K562 (cell line): ENCODE data around the gene SLC35F2. TPM values are rescaled to one million over a fixed set of nuclear protein-coding genes. Genes with fewer than 3 reads are reported as not detected.
"Not testable (repeated sequence)": the region's sequence is repeated elsewhere in the genome, so short reads cannot be mapped to it uniquely, and the experiment has no call there.

Experiments
- ATAC-seq: fragments of 200-7000 bp; cut with Tn5 transposase; 3 replicates; pipeline ENCODE4 v1.9.1; 2020; ENCODE audit warnings: moderate library complexity
- BruUV-seq: library from RNA; stranded (reverse); fragments of 400-500 nt; replicated peaks from 2 replicates; lab custom pipeline; 2021; lab: Mats Ljungman, UMichigan
- CTCF ChIA-PET: fragments of 300-600 bp; formaldehyde crosslinking; extraction: SDS; loops from one replicate; lab custom pipeline; 2021; ENCODE audit warnings: low intra/inter-chr PET ratio; lab: Yijun Ruan, JAX
- POLR2A ChIA-PET: fragments of 300-600, 350-650 bp; sonication (Branson Sonifier 250); formaldehyde crosslinking; extraction: SDS; loops from one replicate; lab custom pipeline; 2021; ENCODE audit warnings: antibody characterized with exemption, inconsistent platforms; lab: Yijun Ruan, JAX
- DNase-seq, 4 experiments: peaks; one replicate each; pipeline versions ENCODE4 v3.0.0 to v3.0.0-alpha.2; 2011 to 2018; ENCODE audit warnings: low spot score in 3 of 4, mixed read lengths in 3 of 4; ENCODE audit errors: extremely low read depth in 1 of 4
- FAIRE-seq: peaks from 2 replicates; lab custom pipeline; 2011; peaks lifted over from hg19 to GRCh38; lab: Jason Lieb, UNC
- H2AFZ ChIP-seq: 2 replicates; pipeline ENCODE4 v1.6.0; 2011; ENCODE audit warnings: low read depth, low read length, control low read depth, inconsistent platforms
- H3K27ac ChIP-seq: fragments of 200-600 bp; 3 replicates; pipeline ENCODE4 v1.8.0; 2011; ENCODE audit warnings: low read depth, mild to moderate bottlenecking, control low read depth, inconsistent platforms, low read length, moderate library complexity, mixed read lengths; ENCODE audit errors: extremely low read depth
- H3K27me3 ChIP-seq, 2 experiments: fragments of 300-600 bp in 1 of 2; 2 replicates in 1 of 2; 3 replicates in 1 of 2; pipeline versions ENCODE4 v1.6.0 to v1.8.0; 2011; ENCODE audit warnings: inconsistent platforms in 2 of 2, low read length in 2 of 2, mild to moderate bottlenecking in 1 of 2, mixed read lengths in 1 of 2, moderate library complexity in 1 of 2; ENCODE audit not compliant: control insufficient read depth in 2 of 2, insufficient read depth in 2 of 2
- H3K36me3 ChIP-seq: fragments of 300-600 bp; 3 replicates; pipeline ENCODE4 v1.8.0; 2011; ENCODE audit warnings: mild to moderate bottlenecking, low read length, inconsistent platforms; ENCODE audit not compliant: control insufficient read depth, insufficient read depth
- H3K4me1 ChIP-seq, 2 experiments: fragments of 200-600 bp in 1 of 2; replicated peaks in 1 of 2; 2 replicates in 1 of 2; 3 replicates in 1 of 2; pipeline versions ENCODE4 v1.5.1 to v1.8.0; 2011; ENCODE audit warnings: inconsistent platforms in 2 of 2, low read length in 2 of 2, mild to moderate bottlenecking in 1 of 2, mixed read lengths in 1 of 2, moderate library complexity in 1 of 2; ENCODE audit not compliant: control insufficient read depth in 2 of 2, insufficient read depth in 2 of 2
- H3K4me2 ChIP-seq: 2 replicates; pipeline ENCODE4 v1.6.1; 2011; ENCODE audit warnings: low read length, control low read depth, inconsistent platforms, mixed read lengths; ENCODE audit not compliant: insufficient read depth
- H3K4me3 ChIP-seq: fragments of 200-600 bp; sonication (generic), shearing (Covaris generic); 2 replicates; pipeline ENCODE4 v1.5.1; 2016; ENCODE audit warnings: control low read depth, inconsistent platforms
- H3K79me2 ChIP-seq: fragments of 200-600 bp; 3 replicates; pipeline ENCODE4 v1.8.0; 2011; ENCODE audit warnings: low read length, inconsistent platforms; ENCODE audit not compliant: control insufficient read depth, insufficient read depth
- H3K9ac ChIP-seq, 2 experiments: 2 replicates each; pipeline versions ENCODE4 v1.6.0 to v1.6.1; 2011; ENCODE audit warnings: low read depth in 2 of 2, low read length in 2 of 2, control low read depth in 1 of 2, inconsistent platforms in 1 of 2, mild to moderate bottlenecking in 1 of 2, mixed read lengths in 1 of 2; ENCODE audit not compliant: insufficient read depth in 1 of 2
- H3K9me1 ChIP-seq: one replicate; pipeline ENCODE4 v1.6.0; 2011; ENCODE audit warnings: inconsistent platforms, mild to moderate bottlenecking, low read length, moderate library complexity; ENCODE audit not compliant: control insufficient read depth, insufficient read depth
- H3K9me3 ChIP-seq: replicated peaks from 2 replicates; pipeline ENCODE4 v1.5.1; 2011; ENCODE audit warnings: low read depth, low read length, inconsistent platforms; ENCODE audit not compliant: control insufficient read depth, insufficient read depth
- H4K20me1 ChIP-seq: replicated peaks from 2 replicates; pipeline ENCODE4 v1.6.1; 2011; ENCODE audit warnings: low read length, inconsistent platforms, mixed read lengths; ENCODE audit not compliant: control insufficient read depth, insufficient read depth
- CREBBP ChIP-seq: IDR thresholded peaks from one replicate; pipeline ENCODE4 v1.6.1; 2012; ENCODE audit warnings: low read depth, mild to moderate bottlenecking, control low read depth, inconsistent platforms, low read length
- LEF1 ChIP-seq: fragments of 450-650 bp; IDR thresholded peaks from 2 replicates; pipeline ENCODE4 v1.6.1; 2016; ENCODE audit warnings: mild to moderate bottlenecking
- MLX ChIP-seq, 2 experiments: fragments of 450-650 bp in 1 of 2; sonication (generic) in 1 of 2; formaldehyde crosslinking; conservative IDR thresholded peaks; 2 replicates each; pipeline versions ENCODE4 v1.4.0 to v1.8.1; 2020 to 2022; ENCODE audit warnings: mild to moderate bottlenecking in 1 of 2, missing genetic modification reagents in 1 of 2
- SLC30A9 ChIP-seq: fragments of 250-450 bp; sonication (Bioruptor Pico); IDR thresholded peaks from 2 replicates; pipeline ENCODE4 v1.8.0; 2022; ENCODE audit warnings: mild to moderate bottlenecking, moderate library complexity
- SOX6 ChIP-seq: fragments of 450-650 bp; IDR thresholded peaks from 2 replicates; pipeline ENCODE4 v1.6.1; 2014; ENCODE audit warnings: mild to moderate bottlenecking
- TAF7 ChIP-seq: fragments of 450-650 bp; IDR thresholded peaks from 2 replicates; pipeline ENCODE4 v1.6.1; 2016; ENCODE audit warnings: missing genetic modification characterization, missing compliant biosample characterization
- WGBS: fragments of 100-300 bp; shearing (Covaris generic); methylation state at CpG from one replicate; pipeline ENCODE4 v1.1.6; 2016; ENCODE audit warnings: low coverage, mixed read lengths; ENCODE audit not compliant: insufficient coverage; ENCODE audit errors: missing lambda C conversion rate; 5-methylcytosine and 5-hydroxymethylcytosine counted together
- in situ Hi-C: fragments of 300-500 bp; cut with MboI; formaldehyde crosslinking; loops from 4 replicates; pipeline ENCODE4 v1.15.0; 2018; ENCODE audit warnings: inconsistent platforms, mixed read lengths
- intact Hi-C: fragments of 100-400 bp; cut with micrococcal nuclease; formaldehyde crosslinking; loops from 2 replicates; pipeline ENCODE4 v1.14.2; 2022
- polyA plus RNA-seq, 8 experiments: library from polyadenylated mRNA; depleted of rRNA in 4 of 8; stranded (reverse) in 5 of 8; unstranded in 3 of 8; fragments of >200 nt; fragmentation: Nextera tagmentation in 2 of 8; fragmentation: Illumina TruSeq in 1 of 8; extraction: Ambion mirVana in 2 of 8; extraction: Trizol in 1 of 8; gene quantifications; 2 replicates each; pipeline versions ENCODE4 v1.2.1 to v1.2.3, GENCODE V29; 2011 to 2014; ENCODE audit warnings: inconsistent platforms in 1 of 8, missing spikeins in 1 of 8
- total RNA-seq, 7 experiments: library from RNA; depleted of rRNA in 6 of 7; stranded (reverse); fragments of >200 nt in 6 of 7; fragmentation: Illumina TruSeq in 2 of 7; extraction: Trizol in 2 of 7; gene quantifications; 2 replicates each; pipeline versions ENCODE4 v1.2.1 to v1.2.3, GENCODE V29; 2011 to 2021; ENCODE audit warnings: low replicate concordance in 1 of 7

SLC35F2 gene
- total and polyA plus RNA-seq, 9 of the 15 experiments (the other 6 are each of a cell fraction or from before 2014, with no cell fraction given) = 28.6 to 63.9 (median 53.4) TPM

GRCh38 chr11:107833926-107834325, 24.7 kb downstream of the SLC35F2 start:
- BruUV-seq, H4K20me1 ChIP-seq, H3K27ac ChIP-seq, H3K27me3 ChIP-seq, H3K9me1 ChIP-seq, H3K9ac ChIP-seq, in situ Hi-C loops, H3K4me2 ChIP-seq, H3K9me3 ChIP-seq, intact Hi-C loops, H2AFZ ChIP-seq, H3K36me3 ChIP-seq, CTCF ChIA-PET, H3K4me3 ChIP-seq, POLR2A ChIA-PET, FAIRE-seq, DNase-seq, ATAC-seq: not testable (repeated sequence)
- H3K79me2 ChIP-seq = peaks cover 76% of the 10 kb centered on the region
- TF ChIP-seq SOX6 = peak; percentile 21; the same call in 1 of the 2 replicates
- WGBS = 57% methylated on average over 6 of the region's 6 CpGs
- peaks cover 0 to 13% of the 10 kb centered on the region in 2 experiments; a peak in 4 of 5 replicates for H3K4me1 ChIP-seq

- H3K36me3 ChIP-seq = no peaks in the 10 kb centered on the region
- H3K9ac ChIP-seq = no peak overlapping the region
- ChIA-PET CTCF (no interaction called here), POLR2A (interaction anchor here (1.0 to 1.2 kb wide), 2 partner anchors 10 to 19 kb away, joined by 3 to 4 read pairs; no protein-coding TSS in a partner anchor)
- in situ Hi-C loops (no loop called here), intact Hi-C loops (no loop called here)
- H3K4me3 ChIP-seq = no peak overlapping the region
- no peak overlapping the region for H3K27ac ChIP-seq
- H3K4me1 ChIP-seq = peaks cover 0 to 13% of the 10 kb centered on the region in 2 experiments; a peak in 4 of 5 replicates
- H3K4me2 ChIP-seq = no peak overlapping the region; the same call in 1 of the 2 replicates
- no peaks in the 10 kb centered on the region for H4K20me1 ChIP-seq
- peak; percentile 47 for ATAC-seq
- no TSS peak for BruUV-seq
- TF ChIP-seq CREBBP (no peak), MLX (CRISPR knock-in tag; conservative IDR thresholded peaks at IDR 0.05) (no peak), LEF1 (no peak), TAF7 (tag) (no peak), SLC30A9 (no peak)
- no peak for DNase-seq
- WGBS = 62% methylated on average over 5 of the region's 5 CpGs
- no peaks in the 10 kb centered on the region for H3K9me3 ChIP-seq
- H3K9me1 ChIP-seq = no peaks in the 10 kb centered on the region
- H3K79me2 ChIP-seq = peaks cover 54% of the 10 kb centered on the region
- H3K27me3 ChIP-seq = no peaks in the 10 kb centered on the region
- FAIRE-seq = no peak
- H2AFZ ChIP-seq = no peak overlapping the region
These were observed 27.6 kb downstream of the SLC35F2 start for GRCh38 chr11:107830915-107831540.
